Measurements from ENCODE around the gene LBP. TPM values are rescaled to one million over a fixed set of nuclear protein-coding genes. Genes with fewer than 3 reads are reported as not detected.

The LBP gene
- total and polyA plus RNA-seq, 2 of the 13 experiments (the other 11 are each of a cell fraction or from before 2014, with no cell fraction given): 0.07 to 0.20 TPM

DNA sequence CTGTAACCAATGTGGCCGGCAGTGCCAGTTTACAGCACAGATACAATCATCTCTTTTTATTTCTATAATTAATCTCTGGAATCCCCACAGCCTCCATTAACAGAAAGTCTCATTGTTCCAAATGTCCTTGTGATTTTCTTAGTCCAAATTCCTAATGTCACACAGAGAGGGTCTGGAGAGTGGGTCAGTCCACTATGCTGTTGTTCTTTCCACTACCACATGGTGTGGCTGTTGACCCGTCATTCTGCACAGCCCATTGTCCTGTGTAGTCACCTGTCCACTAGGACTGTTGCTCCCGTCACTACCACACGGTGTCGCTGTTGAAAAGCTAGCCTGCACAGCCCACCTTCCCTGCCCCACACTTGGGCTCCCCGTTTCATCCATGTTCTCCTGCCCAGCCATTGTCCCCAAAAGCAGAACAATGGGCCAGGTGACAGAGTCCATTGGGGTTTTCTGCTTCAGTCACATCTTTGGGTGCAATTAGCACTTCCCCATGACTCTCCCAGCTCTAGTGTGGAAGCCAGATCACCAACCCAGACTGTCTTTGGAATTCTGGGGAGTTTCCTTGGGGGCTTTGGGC, 8.6 kb upstream of the LBP start (continued):
- TF ChIP-seq, protein P1, sequence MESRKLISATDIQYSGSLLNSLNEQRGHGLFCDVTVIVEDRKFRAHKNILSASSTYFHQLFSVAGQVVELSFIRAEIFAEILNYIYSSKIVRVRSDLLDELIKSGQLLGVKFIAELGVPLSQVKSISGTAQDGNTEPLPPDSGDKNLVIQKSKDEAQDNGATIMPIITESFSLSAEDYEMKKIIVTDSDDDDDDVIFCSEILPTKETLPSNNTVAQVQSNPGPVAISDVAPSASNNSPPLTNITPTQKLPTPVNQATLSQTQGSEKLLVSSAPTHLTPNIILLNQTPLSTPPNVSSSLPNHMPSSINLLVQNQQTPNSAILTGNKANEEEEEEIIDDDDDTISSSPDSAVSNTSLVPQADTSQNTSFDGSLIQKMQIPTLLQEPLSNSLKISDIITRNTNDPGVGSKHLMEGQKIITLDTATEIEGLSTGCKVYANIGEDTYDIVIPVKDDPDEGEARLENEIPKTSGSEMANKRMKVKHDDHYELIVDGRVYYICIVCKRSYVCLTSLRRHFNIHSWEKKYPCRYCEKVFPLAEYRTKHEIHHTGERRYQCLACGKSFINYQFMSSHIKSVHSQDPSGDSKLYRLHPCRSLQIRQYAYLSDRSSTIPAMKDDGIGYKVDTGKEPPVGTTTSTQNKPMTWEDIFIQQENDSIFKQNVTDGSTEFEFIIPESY (CRISPR knock-in tag; IDR thresholded peaks at IDR 0.05): 0 out of 2 replicates have a peak, but pooled peaks have one; percentile 21
- TF ChIP-seq CC2D1A (CRISPR knock-in tag; IDR thresholded peaks at IDR 0.05) (no peak), ZNF224 (CRISPR knock-in tag; IDR thresholded peaks at IDR 0.05) (no peak), ZKSCAN1 (IDR thresholded peaks at IDR 0.05; ENCODE audit: low read length) (peak; percentile 66; the same call in 1 of the 2 replicates), ZNF431 (CRISPR knock-in tag; IDR thresholded peaks at IDR 0.05; ENCODE audit: borderline replicate concordance, low read depth) (no peak), ZNF441 (CRISPR knock-in tag; IDR thresholded peaks at IDR 0.05; ENCODE audit: borderline replicate concordance) (no peak; the same call in 1 of the 2 replicates), MYC (CRISPR knock-in tag; IDR thresholded peaks at IDR 0.05; ENCODE audit: borderline replicate concordance) (peak; percentile 51), ETV5 (CRISPR knock-in tag; IDR thresholded peaks at IDR 0.05; ENCODE audit: borderline replicate concordance) (0 out of 2 replicates have a peak, but pooled peaks have one; percentile 16), NFYC (CRISPR knock-in tag; IDR thresholded peaks at IDR 0.05) (no peak), ZNF605 (CRISPR knock-in tag; IDR thresholded peaks at IDR 0.05) (0 out of 2 replicates have a peak, but pooled peaks have one; percentile 21), ZMYM3 (CRISPR knock-in tag; IDR thresholded peaks at IDR 0.05) (0 out of 2 replicates have a peak, but pooled peaks have one; percentile 44), PRMT3 (CRISPR knock-in tag; IDR thresholded peaks at IDR 0.05; ENCODE audit: borderline replicate concordance, low read depth) (no peak), ZNF549 (CRISPR knock-in tag; IDR thresholded peaks at IDR 0.05) (no peak), FOXA1 (IDR thresholded peaks at IDR 0.05) (no peak), FOXA1 (CRISPR knock-in tag; IDR thresholded peaks at IDR 0.05) (peak; percentile 39; the same call in 1 of the 2 replicates), SALL1 (CRISPR knock-in tag; IDR thresholded peaks at IDR 0.05) (peak; percentile 42; the same call in 1 of the 2 replicates)
- TF ChIP-seq, protein P2, sequence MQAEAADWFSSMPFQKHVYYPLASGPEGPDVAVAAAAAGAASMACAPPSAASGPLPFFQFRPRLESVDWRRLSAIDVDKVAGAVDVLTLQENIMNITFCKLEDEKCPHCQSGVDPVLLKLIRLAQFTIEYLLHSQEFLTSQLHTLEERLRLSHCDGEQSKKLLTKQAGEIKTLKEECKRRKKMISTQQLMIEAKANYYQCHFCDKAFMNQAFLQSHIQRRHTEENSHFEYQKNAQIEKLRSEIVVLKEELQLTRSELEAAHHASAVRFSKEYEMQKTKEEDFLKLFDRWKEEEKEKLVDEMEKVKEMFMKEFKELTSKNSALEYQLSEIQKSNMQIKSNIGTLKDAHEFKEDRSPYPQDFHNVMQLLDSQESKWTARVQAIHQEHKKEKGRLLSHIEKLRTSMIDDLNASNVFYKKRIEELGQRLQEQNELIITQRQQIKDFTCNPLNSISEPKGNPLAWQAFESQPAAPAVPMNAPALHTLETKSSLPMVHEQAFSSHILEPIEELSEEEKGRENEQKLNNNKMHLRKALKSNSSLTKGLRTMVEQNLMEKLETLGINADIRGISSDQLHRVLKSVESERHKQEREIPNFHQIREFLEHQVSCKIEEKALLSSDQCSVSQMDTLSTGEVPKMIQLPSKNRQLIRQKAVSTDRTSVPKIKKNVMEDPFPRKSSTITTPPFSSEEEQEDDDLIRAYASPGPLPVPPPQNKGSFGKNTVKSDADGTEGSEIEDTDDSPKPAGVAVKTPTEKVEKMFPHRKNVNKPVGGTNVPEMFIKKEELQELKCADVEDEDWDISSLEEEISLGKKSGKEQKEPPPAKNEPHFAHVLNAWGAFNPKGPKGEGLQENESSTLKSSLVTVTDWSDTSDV (CRISPR knock-in tag; IDR thresholded peaks at IDR 0.05): no peak
- TF ChIP-seq, protein P3, sequence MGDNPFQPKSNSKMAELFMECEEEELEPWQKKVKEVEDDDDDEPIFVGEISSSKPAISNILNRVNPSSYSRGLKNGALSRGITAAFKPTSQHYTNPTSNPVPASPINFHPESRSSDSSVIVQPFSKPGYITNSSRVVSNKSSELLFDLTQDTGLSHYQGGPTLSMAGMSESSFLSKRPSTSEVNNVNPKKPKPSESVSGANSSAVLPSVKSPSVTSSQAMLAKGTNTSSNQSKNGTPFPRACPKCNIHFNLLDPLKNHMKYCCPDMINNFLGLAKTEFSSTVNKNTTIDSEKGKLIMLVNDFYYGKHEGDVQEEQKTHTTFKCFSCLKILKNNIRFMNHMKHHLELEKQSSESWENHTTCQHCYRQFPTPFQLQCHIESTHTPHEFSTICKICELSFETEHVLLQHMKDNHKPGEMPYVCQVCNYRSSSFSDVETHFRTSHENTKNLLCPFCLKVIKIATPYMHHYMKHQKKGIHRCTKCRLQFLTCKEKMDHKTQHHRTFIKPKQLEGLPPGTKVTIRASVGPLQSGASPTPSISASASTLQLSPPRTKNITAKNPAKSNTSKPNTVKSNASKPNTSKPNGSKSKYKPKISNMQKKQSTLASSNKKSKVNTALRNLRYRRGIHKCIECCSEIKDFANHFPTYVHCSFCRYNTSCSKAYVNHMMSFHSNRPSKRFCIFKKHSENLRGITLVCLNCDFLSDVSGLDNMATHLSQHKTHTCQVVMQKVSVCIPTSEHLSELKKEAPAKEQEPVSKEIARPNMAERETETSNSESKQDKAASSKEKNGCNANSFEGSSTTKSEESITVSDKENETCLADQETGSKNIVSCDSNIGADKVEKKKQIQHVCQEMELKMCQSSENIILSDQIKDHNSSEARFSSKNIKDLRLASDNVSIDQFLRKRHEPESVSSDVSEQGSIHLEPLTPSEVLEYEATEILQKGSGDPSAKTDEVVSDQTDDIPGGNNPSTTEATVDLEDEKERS (CRISPR knock-in tag; IDR thresholded peaks at IDR 0.05): peak; percentile 96
- TF ChIP-seq, protein P4, sequence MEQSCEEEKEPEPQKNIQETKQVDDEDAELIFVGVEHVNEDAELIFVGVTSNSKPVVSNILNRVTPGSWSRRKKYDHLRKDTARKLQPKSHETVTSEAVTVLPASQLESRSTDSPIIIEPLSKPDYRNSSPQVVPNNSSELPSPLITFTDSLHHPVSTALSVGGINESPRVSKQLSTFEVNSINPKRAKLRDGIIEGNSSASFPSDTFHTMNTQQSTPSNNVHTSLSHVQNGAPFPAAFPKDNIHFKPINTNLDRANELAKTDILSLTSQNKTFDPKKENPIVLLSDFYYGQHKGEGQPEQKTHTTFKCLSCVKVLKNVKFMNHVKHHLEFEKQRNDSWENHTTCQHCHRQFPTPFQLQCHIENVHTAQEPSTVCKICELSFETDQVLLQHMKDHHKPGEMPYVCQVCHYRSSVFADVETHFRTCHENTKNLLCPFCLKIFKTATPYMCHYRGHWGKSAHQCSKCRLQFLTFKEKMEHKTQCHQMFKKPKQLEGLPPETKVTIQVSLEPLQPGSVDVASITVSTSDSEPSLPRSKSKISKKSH (CRISPR knock-in tag; IDR thresholded peaks at IDR 0.05; ENCODE audit: borderline replicate concordance): peak; percentile 100
